SK-N-SH treated with all-trans-retinoic acid at 6 μM for 48 hours (cell line): ENCODE data around the gene CCDC38.

ENCODE experiments used
- ATAC-seq: fragments of 200-7000 bp; cut with Tn5 transposase; 3 replicates; pipeline ENCODE4 v1.9.1; 2020; ENCODE audit warnings: mild to moderate bottlenecking, moderate library complexity
- ARNTL ChIP-seq: fragments of 450-650 bp; formaldehyde crosslinking; IDR thresholded peaks from 2 replicates; pipeline ENCODE4 v1.5.0; 2020; ENCODE audit warnings: low read depth, mild to moderate bottlenecking, moderate library complexity, borderline replicate concordance
- BACH2 ChIP-seq: fragments of 250-450 bp; sonication (Bioruptor Pico); IDR thresholded peaks from 2 replicates; pipeline ENCODE4 v1.9.0; 2021; ENCODE audit warnings: mild to moderate bottlenecking, borderline replicate concordance
- CSDC2 ChIP-seq: fragments of 250-450 bp; sonication (Bioruptor Pico); IDR thresholded peaks from 2 replicates; pipeline ENCODE4 v1.5.0; 2020; ENCODE audit warnings: mild to moderate bottlenecking, moderate library complexity
- ESRRG ChIP-seq: fragments of 250-450 bp; sonication (Bioruptor Pico); IDR thresholded peaks from 2 replicates; pipeline ENCODE4 v1.6.1; 2021; ENCODE audit warnings: mild to moderate bottlenecking
- ISL1 ChIP-seq: fragments of 250-450 bp; sonication (Bioruptor Pico); IDR thresholded peaks from 2 replicates; pipeline ENCODE4 v2.1.2; 2022; ENCODE audit warnings: mild to moderate bottlenecking, moderate library complexity
- OSR1 ChIP-seq: fragments of 250-450 bp; sonication (Bioruptor Pico); IDR thresholded peaks from 2 replicates; pipeline ENCODE4 v1.8.0; 2022; ENCODE audit warnings: moderate library complexity, mild to moderate bottlenecking, inconsistent platforms
- PATZ1 ChIP-seq: fragments of 250-450 bp; sonication (Bioruptor Pico); IDR thresholded peaks from 2 replicates; pipeline ENCODE4 v1.8.0; 2020; ENCODE audit warnings: mild to moderate bottlenecking, moderate library complexity, borderline replicate concordance
- POU6F1 ChIP-seq: fragments of 250-450 bp; sonication (Bioruptor Pico); IDR thresholded peaks from 2 replicates; pipeline ENCODE4 v1.8.0; 2021; ENCODE audit warnings: low read depth, mild to moderate bottlenecking, moderate library complexity, borderline replicate concordance
- PPARA ChIP-seq: fragments of 250-450 bp; sonication (Bioruptor Pico); IDR thresholded peaks from 2 replicates; pipeline ENCODE4 v1.5.0; 2020; ENCODE audit warnings: mild to moderate bottlenecking, borderline replicate concordance
- RARB ChIP-seq: fragments of 250-450 bp; sonication (Bioruptor Pico); IDR thresholded peaks from 2 replicates; pipeline ENCODE4 v1.8.0; 2021; ENCODE audit warnings: mild to moderate bottlenecking, moderate library complexity
- SNAI2 ChIP-seq: fragments of 250-450 bp; sonication (Bioruptor Pico); IDR thresholded peaks from 2 replicates; pipeline ENCODE4 v1.5.0; 2020; ENCODE audit warnings: mild to moderate bottlenecking, moderate library complexity
- TCF4 ChIP-seq: fragments of 250-450 bp; sonication (Bioruptor Pico); IDR thresholded peaks from 2 replicates; pipeline ENCODE4 v1.8.0; 2021; ENCODE audit warnings: mild to moderate bottlenecking, moderate library complexity, borderline replicate concordance
- TOX ChIP-seq: fragments of 250-450 bp; sonication (Bioruptor Pico); IDR thresholded peaks from 2 replicates; pipeline ENCODE4 v1.8.0; 2021; ENCODE audit warnings: mild to moderate bottlenecking, moderate library complexity, borderline replicate concordance
- TSHZ2 ChIP-seq: fragments of 250-450 bp; sonication (Bioruptor Pico); IDR thresholded peaks from 2 replicates; pipeline ENCODE4 v1.5.0; 2020; ENCODE audit warnings: mild to moderate bottlenecking, moderate library complexity
- ZC3H10 ChIP-seq: fragments of 250-450 bp; sonication (Bioruptor Pico); IDR thresholded peaks from 2 replicates; pipeline ENCODE4 v1.5.1; 2021; ENCODE audit warnings: mild to moderate bottlenecking, moderate library complexity
- ZFP3 ChIP-seq: fragments of 250-450 bp; sonication (Bioruptor Pico); IDR thresholded peaks from 2 replicates; pipeline ENCODE4 v1.5.0; 2020; ENCODE audit warnings: mild to moderate bottlenecking, moderate library complexity
- ZFP30 ChIP-seq: fragments of 450-650 bp; formaldehyde crosslinking; IDR thresholded peaks from 2 replicates; pipeline ENCODE4 v1.5.0; 2022; ENCODE audit warnings: mild to moderate bottlenecking, moderate library complexity
- ZNF565 ChIP-seq: fragments of 450-650 bp; formaldehyde crosslinking; conservative IDR thresholded peaks from 2 replicates; pipeline ENCODE4 v1.5.0; 2020; ENCODE audit warnings: low read depth, mild to moderate bottlenecking, moderate library complexity
- ZNF70 ChIP-seq: fragments of 450-650 bp; formaldehyde crosslinking; IDR thresholded peaks from 2 replicates; pipeline ENCODE4 v1.5.0; 2020; ENCODE audit warnings: mild to moderate bottlenecking, moderate library complexity
- ZNF8 ChIP-seq: fragments of 450-650 bp; formaldehyde crosslinking; IDR thresholded peaks from 2 replicates; pipeline ENCODE4 v1.5.0; 2020; ENCODE audit warnings: mild to moderate bottlenecking, moderate library complexity
- TF ChIP-seq, protein P1 (sequence below): fragments of 250-450 bp; sonication (Bioruptor Pico); IDR thresholded peaks from 2 replicates; pipeline ENCODE4 v1.5.1; 2020; ENCODE audit warnings: low read depth, mild to moderate bottlenecking, moderate library complexity
- TF ChIP-seq, protein P2 (sequence below): fragments of 250-450 bp; sonication (Bioruptor Pico); IDR thresholded peaks from 2 replicates; pipeline ENCODE4 v1.5.1; 2021; ENCODE audit warnings: mild to moderate bottlenecking, moderate library complexity

The CCDC38 gene

DNA sequence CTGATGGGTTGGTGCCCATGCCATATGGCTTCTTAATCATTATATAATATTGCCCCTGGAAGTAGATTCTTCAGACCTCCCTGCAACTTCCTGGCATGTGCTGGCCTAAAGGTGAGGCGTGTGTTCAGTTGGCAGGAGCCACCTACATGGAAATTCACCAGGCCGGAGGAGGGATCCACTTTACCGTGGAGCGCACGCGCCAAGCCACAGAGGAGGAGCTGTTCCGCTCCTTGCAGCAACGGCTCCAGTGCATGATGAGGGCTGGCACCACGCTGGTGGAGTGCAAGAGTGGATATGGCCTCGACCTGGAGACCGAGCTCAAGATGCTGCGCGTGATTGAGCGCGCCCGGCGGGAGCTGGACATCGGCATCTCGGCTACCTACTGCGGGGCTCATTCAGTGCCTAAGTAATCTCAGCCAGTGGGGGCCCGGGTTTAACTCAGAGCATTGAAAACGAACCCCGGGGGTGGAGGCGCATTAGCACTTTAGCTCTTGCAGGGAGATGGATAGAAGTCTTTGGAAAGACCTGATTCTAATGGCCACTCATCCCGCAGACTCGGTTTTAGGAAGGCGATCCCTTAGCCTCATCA is 14.2 kb upstream of the CCDC38 start:
- TF ChIP-seq ZFP3 (CRISPR knock-in tag) (no peak), BACH2 (CRISPR knock-in tag) (no peak), ESRRG (CRISPR knock-in tag) (no peak), ZFP30 (CRISPR knock-in tag) (no peak), TCF4 (no peak), ZNF565 (CRISPR knock-in tag) (no peak), TSHZ2 (no peak), POU6F1 (CRISPR knock-in tag) (no peak), RARB (CRISPR knock-in tag) (no peak), ARNTL (CRISPR knock-in tag) (no peak), ISL1 (CRISPR knock-in tag) (no peak), ZNF70 (CRISPR knock-in tag) (no peak), PPARA (no peak), CSDC2 (CRISPR knock-in tag) (no peak), PATZ1 (CRISPR knock-in tag) (no peak), SNAI2 (no peak), ZC3H10 (CRISPR knock-in tag) (no peak)
- TF ChIP-seq, protein P1, sequence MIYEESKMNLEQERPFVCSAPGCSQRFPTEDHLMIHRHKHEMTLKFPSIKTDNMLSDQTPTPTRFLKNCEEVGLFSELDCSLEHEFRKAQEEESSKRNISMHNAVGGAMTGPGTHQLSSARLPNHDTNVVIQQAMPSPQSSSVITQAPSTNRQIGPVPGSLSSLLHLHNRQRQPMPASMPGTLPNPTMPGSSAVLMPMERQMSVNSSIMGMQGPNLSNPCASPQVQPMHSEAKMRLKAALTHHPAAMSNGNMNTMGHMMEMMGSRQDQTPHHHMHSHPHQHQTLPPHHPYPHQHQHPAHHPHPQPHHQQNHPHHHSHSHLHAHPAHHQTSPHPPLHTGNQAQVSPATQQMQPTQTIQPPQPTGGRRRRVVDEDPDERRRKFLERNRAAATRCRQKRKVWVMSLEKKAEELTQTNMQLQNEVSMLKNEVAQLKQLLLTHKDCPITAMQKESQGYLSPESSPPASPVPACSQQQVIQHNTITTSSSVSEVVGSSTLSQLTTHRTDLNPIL = no peak
- TF ChIP-seq, protein P2, sequence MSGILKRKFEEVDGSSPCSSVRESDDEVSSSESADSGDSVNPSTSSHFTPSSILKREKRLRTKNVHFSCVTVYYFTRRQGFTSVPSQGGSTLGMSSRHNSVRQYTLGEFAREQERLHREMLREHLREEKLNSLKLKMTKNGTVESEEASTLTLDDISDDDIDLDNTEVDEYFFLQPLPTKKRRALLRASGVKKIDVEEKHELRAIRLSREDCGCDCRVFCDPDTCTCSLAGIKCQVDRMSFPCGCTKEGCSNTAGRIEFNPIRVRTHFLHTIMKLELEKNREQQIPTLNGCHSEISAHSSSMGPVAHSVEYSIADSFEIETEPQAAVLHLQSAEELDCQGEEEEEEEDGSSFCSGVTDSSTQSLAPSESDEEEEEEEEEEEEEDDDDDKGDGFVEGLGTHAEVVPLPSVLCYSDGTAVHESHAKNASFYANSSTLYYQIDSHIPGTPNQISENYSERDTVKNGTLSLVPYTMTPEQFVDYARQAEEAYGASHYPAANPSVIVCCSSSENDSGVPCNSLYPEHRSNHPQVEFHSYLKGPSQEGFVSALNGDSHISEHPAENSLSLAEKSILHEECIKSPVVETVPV = no peak
- no peak for ATAC-seq

GRCh38 chr12:95955549-95956159 is 13.2 kb upstream of the CCDC38 start:
- no peak for ATAC-seq
- TF ChIP-seq RARB (CRISPR knock-in tag) (no peak), ZFP3 (CRISPR knock-in tag) (no peak), TCF4 (no peak), BACH2 (CRISPR knock-in tag) (no peak), SNAI2 (no peak), CSDC2 (CRISPR knock-in tag) (no peak)
- TF ChIP-seq, all 23 proteins: peak for 0

DNA sequence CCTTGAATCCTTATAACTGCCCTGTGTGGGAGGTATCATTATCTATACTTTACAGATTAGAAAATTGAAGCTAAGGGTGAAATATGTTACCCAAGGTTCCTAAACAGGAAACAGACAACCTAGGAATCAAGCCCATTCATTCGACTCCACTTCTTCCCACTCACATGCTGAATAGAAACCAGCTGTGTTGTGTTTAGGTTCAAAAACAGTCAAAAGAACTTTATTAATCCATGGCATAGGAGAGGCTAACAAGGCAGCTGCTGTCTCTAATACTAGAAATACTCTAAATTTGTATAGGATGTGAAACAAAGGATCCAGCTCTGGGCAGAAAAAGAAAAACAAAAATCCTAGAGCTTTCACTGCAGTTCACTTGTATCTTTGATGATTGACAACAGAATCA is 10.6 kb upstream of the CCDC38 start:
- ATAC-seq = no peak
- TF ChIP-seq TSHZ2 (no peak), ZNF8 (no peak), ZFP30 (CRISPR knock-in tag) (no peak), ESRRG (CRISPR knock-in tag) (no peak), TOX (CRISPR knock-in tag) (no peak), ZNF565 (CRISPR knock-in tag) (no peak), RARB (CRISPR knock-in tag) (no peak), PATZ1 (CRISPR knock-in tag) (no peak), OSR1 (CRISPR knock-in tag) (no peak), BACH2 (CRISPR knock-in tag) (no peak), SNAI2 (no peak)
